GM12872 (cell line): ENCODE data around the gene WNT7B.

Experiments used
- CTCF ChIP-seq: IDR thresholded peaks from 3 replicates; pipeline ENCODE4 v1.5.1; 2011; ENCODE audit warnings: low read depth, mild to moderate bottlenecking, low read length, moderate library complexity; ENCODE audit not compliant: insufficient read depth

The WNT7B gene

GRCh38 chr22:46019351-46019750 lies 42.4 kb upstream of the WNT7B start:
- no peak for TF ChIP-seq CTCF

- no peak for TF ChIP-seq CTCF
Observed at GRCh38 chr22:46018859-46019258, 41.9 kb upstream of the WNT7B start.

- no peak for TF ChIP-seq CTCF
Observed at GRCh38 chr22:46017166-46017565, 40.2 kb upstream of the WNT7B start.

- TF ChIP-seq CTCF, result peak; percentile 80
Observed at GRCh38 chr22:46013460-46014416, 36.8 kb upstream of the WNT7B start.

- TF ChIP-seq CTCF, result no peak
Observed at GRCh38 chr22:46012881-46013281, 35.9 kb upstream of the WNT7B start.

- no peak for TF ChIP-seq CTCF
Observed at GRCh38 chr22:46012182-46012880, 35.4 kb upstream of the WNT7B start.

- no peak for TF ChIP-seq CTCF
Observed at GRCh38 chr22:46011627-46012181, 34.7 kb upstream of the WNT7B start.
